Erythroblast (primary cell): ENCODE data around the gene FOXJ3.

Experiments
- GATA1 ChIP-seq: IDR thresholded peaks from 2 replicates; pipeline ENCODE4 v1.6.1; 2011; ENCODE audit warnings: low read depth, mild to moderate bottlenecking, control low read depth, low read length, moderate library complexity
- POLR2A ChIP-seq: IDR thresholded peaks from 2 replicates; pipeline ENCODE4 v1.6.1; 2011; ENCODE audit warnings: mild to moderate bottlenecking, low read length

- TF ChIP-seq POLR2A (no peak), GATA1 (no peak)
Measured at GRCh38 chr1:42145389-42145716, 189.7 kb downstream of the FOXJ3 start.
